ENCODE results near the gene TRPT1. TPM values are rescaled to one million over a fixed set of nuclear protein-coding genes. Genes with fewer than 3 reads are reported as not detected.

The TRPT1 gene
- total and polyA plus RNA-seq, 2 of the 4 experiments (the other 2 are of a cell fraction) = 63.2 to 81.9 TPM

DNA sequence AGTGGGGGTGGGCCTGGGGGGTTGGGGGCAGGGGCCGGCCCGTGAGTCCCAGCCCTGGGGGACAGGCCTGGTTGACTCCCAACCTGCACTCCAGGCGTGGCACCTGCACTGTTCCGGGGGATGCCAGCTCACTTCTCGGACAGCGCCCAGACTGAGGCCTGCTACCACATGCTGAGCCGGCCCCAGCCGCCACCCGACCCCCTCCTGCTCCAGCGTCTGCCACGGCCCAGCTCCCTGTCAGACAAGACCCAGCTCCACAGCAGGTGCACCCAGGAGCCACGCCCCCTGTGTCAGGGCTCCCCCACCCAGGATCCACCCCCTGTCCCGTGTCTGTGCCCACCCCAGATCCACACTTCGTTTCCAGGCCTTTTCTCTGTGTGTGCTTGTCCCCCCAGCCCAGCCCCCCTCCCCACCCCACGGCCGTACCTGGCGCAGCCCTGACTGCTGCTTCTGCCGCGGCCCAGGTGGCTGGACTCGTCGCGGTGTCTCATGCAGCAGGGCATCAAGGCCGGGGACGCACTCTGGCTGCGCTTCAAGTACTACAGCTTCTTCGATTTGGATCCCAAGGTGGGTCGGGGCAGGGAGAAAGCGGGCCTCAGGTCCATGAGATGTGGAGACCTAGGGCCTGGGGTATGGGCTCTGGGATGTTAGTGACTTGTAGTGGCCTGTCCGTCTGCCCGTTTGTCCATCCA, 14.7 kb downstream of the TRPT1 start:
- no peak for TF ChIP-seq CTCF (conservative IDR thresholded peaks at IDR 0.05; ENCODE audit: low read depth, low read length)
- no peak for TF ChIP-seq SMC3 (IDR thresholded peaks at IDR 0.05; ENCODE audit: low read depth, low read length)
- TF ChIP-seq RAD21 (IDR thresholded peaks at IDR 0.05; ENCODE audit: low read length) = no peak
- no peak for TF ChIP-seq MAZ (IDR thresholded peaks at IDR 0.05; ENCODE audit: borderline replicate concordance, low read depth, low read length)
- TF ChIP-seq CHD1 (IDR thresholded peaks at IDR 0.05; ENCODE audit: low read depth, low read length) = no peak
- no peak for TF ChIP-seq FOS (IDR thresholded peaks at IDR 0.05; ENCODE audit: low read depth, low read length)
- no peak for TF ChIP-seq POLR2A (IDR thresholded peaks at IDR 0.05; ENCODE audit: low read depth, low read length)
- TF ChIP-seq MAFK (IDR thresholded peaks at IDR 0.05; ENCODE audit: low read depth, low read length) = no peak
- no peak for TF ChIP-seq ELK1 (IDR thresholded peaks at IDR 0.05; ENCODE audit: borderline replicate concordance, low read depth, low read length)
- no peak for TF ChIP-seq NFE2L2 (IDR thresholded peaks at IDR 0.05; ENCODE audit: low read depth, low read length)
- TF ChIP-seq, protein P1, sequence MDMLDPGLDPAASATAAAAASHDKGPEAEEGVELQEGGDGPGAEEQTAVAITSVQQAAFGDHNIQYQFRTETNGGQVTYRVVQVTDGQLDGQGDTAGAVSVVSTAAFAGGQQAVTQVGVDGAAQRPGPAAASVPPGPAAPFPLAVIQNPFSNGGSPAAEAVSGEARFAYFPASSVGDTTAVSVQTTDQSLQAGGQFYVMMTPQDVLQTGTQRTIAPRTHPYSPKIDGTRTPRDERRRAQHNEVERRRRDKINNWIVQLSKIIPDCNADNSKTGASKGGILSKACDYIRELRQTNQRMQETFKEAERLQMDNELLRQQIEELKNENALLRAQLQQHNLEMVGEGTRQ (IDR thresholded peaks at IDR 0.05; ENCODE audit: low read depth, low read length) = no peak
- no peak for TF ChIP-seq RFX5 (IDR thresholded peaks at IDR 0.05; ENCODE audit: low read depth, low read length)
- no peak for TF ChIP-seq MXI1 (IDR thresholded peaks at IDR 0.05; ENCODE audit: borderline replicate concordance, low read depth, low read length)
- TF ChIP-seq BHLHE40 (IDR thresholded peaks at IDR 0.05; ENCODE audit: low read depth, low read length) = no peak
- no peak for TF ChIP-seq RCOR1 (IDR thresholded peaks at IDR 0.05; ENCODE audit: insufficient replicate concordance, low read length)
- no peak for TF ChIP-seq CEBPB (IDR thresholded peaks at IDR 0.05; ENCODE audit: low read depth, low read length)
- Histone ChIP-seq H3K56ac (ENCODE audit: extremely low read depth, insufficient read depth, low read length) (no peak overlapping the region), H4K5ac (ENCODE audit: low read depth, low read length) (no peak overlapping the region), H3K9me1 (ENCODE audit: insufficient read depth, low read length) (no peaks in the 10 kb centered on the region; the same call in 1 of the 2 replicates), H3K4ac (ENCODE audit: low read depth, low read length) (no peak overlapping the region), H2BK5ac (ENCODE audit: low read depth, low read length, poor library complexity, severe bottlenecking) (no peak overlapping the region), H3K9me3 (ENCODE audit: control insufficient read depth, insufficient read depth, low read length) (no peaks in the 10 kb centered on the region), H4K20me1 (ENCODE audit: insufficient read depth, low read length) (no peaks in the 10 kb centered on the region; the same call in 1 of the 2 replicates), H2AK5ac (ENCODE audit: low read depth, low read length) (no peak overlapping the region), H3K27me3 (ENCODE audit: control insufficient read depth, insufficient read depth, low read length) (no peaks in the 10 kb centered on the region), H3K36me3 (ENCODE audit: control insufficient read depth, insufficient read depth, low read length) (peaks cover 7% of the 10 kb centered on the region), H2BK15ac (ENCODE audit: low read depth, low read length) (no peak overlapping the region), H4K91ac (ENCODE audit: insufficient read depth, low read depth, low read length) (no peak overlapping the region), H2BK120ac (ENCODE audit: low read depth, low read length) (no peak overlapping the region), H3K79me1 (ENCODE audit: low read depth in 1 of 2, low read length in 2 of 2) (peaks cover 0 to 17% of the 10 kb centered on the region in 2 experiments; a peak in 2 of 4 replicates), H3K9ac (ENCODE audit: low read depth, low read length) (no peak overlapping the region), H3K23ac (ENCODE audit: low read depth, low read length) (no peak overlapping the region), H2BK20ac (ENCODE audit: low read depth, low read length) (no peak overlapping the region), H3K14ac (replicated peaks; ENCODE audit: low read depth, low read length) (no peak overlapping the region), H4K8ac (ENCODE audit: low read depth in 2 of 2, low read length in 2 of 2) (no peak overlapping the region), H3K4me1 (ENCODE audit: control insufficient read depth, insufficient read depth, low read length) (peaks cover 10% of the 10 kb centered on the region), H2AK9ac (replicated peaks; ENCODE audit: low read depth, low read length, poor library complexity) (no peak overlapping the region), H3K27ac (ENCODE audit: insufficient read depth, low read length) (no peak overlapping the region), H3K4me3 (ENCODE audit: insufficient read depth, low read depth, low read length) (no peak overlapping the region), H3K18ac (ENCODE audit: low read depth, low read length) (no peak overlapping the region), H3K4me2 (ENCODE audit: low read depth, low read length) (no peak overlapping the region), H2AFZ (replicated peaks; ENCODE audit: low read length, poor library complexity) (no peak overlapping the region)
- no peak for ATAC-seq (ENCODE audit: low read depth)
- no peak for DNase-seq
- intact Hi-C loops (cut with micrococcal nuclease) = no loop called here
- in situ Hi-C loops (cut with MboI; ENCODE audit: low sequenced_read_pairs) = no loop called here
- BruUV-seq (replicated peaks) = no TSS peak
- ChIA-PET CTCF (no interaction called here), POLR2A (ENCODE audit: unreplicated experiment) (no interaction called here)
- 97% methylated on average over 4 of the region's 30 CpGs; no CpG with 5 or more reads in 1 of the 2 experiments for WGBS, 2 experiments (ENCODE audit: extremely low coverage in 2 of 2, insufficient read length in 1 of 2)
- dilution Hi-C loops (cut with HindIII; ENCODE audit: low sequenced_read_pairs, unreplicated experiment) = no loop called here

Measured in IMR-90 (cell line).